GM23338 (cell line): ENCODE measurements around the gene SFTA2.
"Not testable (repeated sequence)": the region's sequence is repeated elsewhere in the genome, so short reads cannot be mapped to it uniquely, and the experiment has no call there.

Source experiments
- CREB1 ChIP-seq: fragments of 250-450 bp; sonication (Bioruptor Pico); IDR thresholded peaks from 2 replicates; pipeline ENCODE4 v1.5.0; 2020; ENCODE audit warnings: low read depth, mild to moderate bottlenecking, moderate library complexity
- CTCF ChIP-seq, 2 experiments: fragments of 200-600 bp in 1 of 2; sonication (generic) in 1 of 2; conservative IDR thresholded peaks; 2 replicates each; pipeline versions ENCODE4 v1.5.1 to v1.6.1; 2016 to 2017; ENCODE audit warnings: antibody characterized with exemption in 2 of 2, low read depth in 2 of 2, mild to moderate bottlenecking in 2 of 2, moderate library complexity in 1 of 2
- ETS1 ChIP-seq: IDR thresholded peaks from 2 replicates; pipeline ENCODE4 v1.6.1; 2016; ENCODE audit warnings: antibody characterized with exemption
- EZH2 ChIP-seq: fragments of 200-600 bp; sonication (generic); IDR thresholded peaks from one replicate; pipeline ENCODE4 v1.8.0; 2017; ENCODE audit warnings: antibody characterized with exemption, mild to moderate bottlenecking, low read depth; ENCODE audit not compliant: unreplicated experiment
- EZH2phosphoT487 ChIP-seq: fragments of 200-600 bp; sonication (generic); IDR thresholded peaks from one replicate; pipeline ENCODE4 v1.8.1; 2018; ENCODE audit warnings: antibody characterized with exemption; ENCODE audit not compliant: unreplicated experiment
- JUNB ChIP-seq: IDR thresholded peaks from one replicate; pipeline ENCODE4 v1.6.1; 2016; ENCODE audit warnings: antibody characterized with exemption; ENCODE audit not compliant: unreplicated experiment
- POLR2AphosphoS5 ChIP-seq: IDR thresholded peaks from 2 replicates; pipeline ENCODE4 v1.6.1; 2016; ENCODE audit warnings: antibody characterized with exemption, low read depth
- ZNF114 ChIP-seq: fragments of 250-450 bp; sonication (Bioruptor Pico); IDR thresholded peaks from 2 replicates; pipeline ENCODE4 v1.5.0; 2020; ENCODE audit warnings: mild to moderate bottlenecking, moderate library complexity
- ZNF331 ChIP-seq: fragments of 250-450 bp; sonication (Bioruptor Pico); IDR thresholded peaks from 2 replicates; pipeline ENCODE4 v1.5.0; 2020; ENCODE audit warnings: low read depth, mild to moderate bottlenecking, moderate library complexity
- ZNF462 ChIP-seq: fragments of 250-450 bp; sonication (Bioruptor Pico); IDR thresholded peaks from 2 replicates; pipeline ENCODE4 v1.5.0; 2020; ENCODE audit warnings: mild to moderate bottlenecking, moderate library complexity
- TF ChIP-seq, protein P1 (sequence below): IDR thresholded peaks from one replicate; pipeline ENCODE4 v1.6.1; 2018; ENCODE audit warnings: antibody characterized with exemption; ENCODE audit not compliant: unreplicated experiment

- not testable (repeated sequence) for TF ChIP-seq EZH2; CTCF (conservative IDR thresholded peaks at IDR 0.05; ENCODE audit: low read depth in 2 of 2); ZNF114; POLR2AphosphoS5; EZH2phosphoT487; ETS1; JUNB; CREB1; ZNF331; ZNF462 (CRISPR knock-in tag)
- TF ChIP-seq, protein P1, sequence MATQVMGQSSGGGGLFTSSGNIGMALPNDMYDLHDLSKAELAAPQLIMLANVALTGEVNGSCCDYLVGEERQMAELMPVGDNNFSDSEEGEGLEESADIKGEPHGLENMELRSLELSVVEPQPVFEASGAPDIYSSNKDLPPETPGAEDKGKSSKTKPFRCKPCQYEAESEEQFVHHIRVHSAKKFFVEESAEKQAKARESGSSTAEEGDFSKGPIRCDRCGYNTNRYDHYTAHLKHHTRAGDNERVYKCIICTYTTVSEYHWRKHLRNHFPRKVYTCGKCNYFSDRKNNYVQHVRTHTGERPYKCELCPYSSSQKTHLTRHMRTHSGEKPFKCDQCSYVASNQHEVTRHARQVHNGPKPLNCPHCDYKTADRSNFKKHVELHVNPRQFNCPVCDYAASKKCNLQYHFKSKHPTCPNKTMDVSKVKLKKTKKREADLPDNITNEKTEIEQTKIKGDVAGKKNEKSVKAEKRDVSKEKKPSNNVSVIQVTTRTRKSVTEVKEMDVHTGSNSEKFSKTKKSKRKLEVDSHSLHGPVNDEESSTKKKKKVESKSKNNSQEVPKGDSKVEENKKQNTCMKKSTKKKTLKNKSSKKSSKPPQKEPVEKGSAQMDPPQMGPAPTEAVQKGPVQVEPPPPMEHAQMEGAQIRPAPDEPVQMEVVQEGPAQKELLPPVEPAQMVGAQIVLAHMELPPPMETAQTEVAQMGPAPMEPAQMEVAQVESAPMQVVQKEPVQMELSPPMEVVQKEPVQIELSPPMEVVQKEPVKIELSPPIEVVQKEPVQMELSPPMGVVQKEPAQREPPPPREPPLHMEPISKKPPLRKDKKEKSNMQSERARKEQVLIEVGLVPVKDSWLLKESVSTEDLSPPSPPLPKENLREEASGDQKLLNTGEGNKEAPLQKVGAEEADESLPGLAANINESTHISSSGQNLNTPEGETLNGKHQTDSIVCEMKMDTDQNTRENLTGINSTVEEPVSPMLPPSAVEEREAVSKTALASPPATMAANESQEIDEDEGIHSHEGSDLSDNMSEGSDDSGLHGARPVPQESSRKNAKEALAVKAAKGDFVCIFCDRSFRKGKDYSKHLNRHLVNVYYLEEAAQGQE, result not testable (repeated sequence)
These were observed 29.8 kb downstream of the SFTA2 start for GRCh38 chr6:30902196-30902595.
